ENCODE measurements around the gene NDST4. TPM values are rescaled to one million over a fixed set of nuclear protein-coding genes. Genes with fewer than 3 reads are reported as not detected.

Gene NDST4
- polyA plus RNA-seq, 1 donor (not counting 4 experiments of a cell fraction or from before 2014, with no cell fraction given) = not detected

GRCh38 chr4:114926583-114926982, 186.8 kb downstream of the NDST4 start:
- no peaks in the 10 kb centered on the region for H4K20me1 ChIP-seq (ENCODE audit: control insufficient read depth, extremely low read depth, insufficient read depth, low read length)
- H3K9ac ChIP-seq (ENCODE audit: control insufficient read depth, extremely low read depth, insufficient read depth, low read length) = no peak overlapping the region
- H3K27ac ChIP-seq (ENCODE audit: control insufficient read depth, insufficient read depth, low read length) = no peak overlapping the region
- FAIRE-seq = no peak
- H3K27me3 ChIP-seq (ENCODE audit: control insufficient read depth, extremely low read depth, insufficient read depth, low read length) = no peaks in the 10 kb centered on the region
- no peak for DNase-seq (ENCODE audit: low read depth, low spot score)
- no peaks in the 10 kb centered on the region for H3K9me1 ChIP-seq (ENCODE audit: control insufficient read depth, extremely low read depth, insufficient read depth, low read length)
- H3K79me2 ChIP-seq (ENCODE audit: control insufficient read depth, insufficient read depth, low read length) = no peaks in the 10 kb centered on the region
- TF ChIP-seq CTCF (optimal IDR thresholded peaks at IDR 0.05 in 1 of 3, IDR thresholded peaks at IDR 0.05 in 1 of 3, conservative IDR thresholded peaks at IDR 0.05 in 1 of 3; ENCODE audit: extremely low read depth in 1 of 3, insufficient read depth in 2 of 3, low read length in 3 of 3) (no peak), EZH2 (IDR thresholded peaks at IDR 0.05; ENCODE audit: low read length) (no peak)
- dilution Hi-C loops (cut with MboI; ENCODE audit: extremely low pct_ligation_motif_present, low sequenced_read_pairs) = no loop called here
- no peak overlapping the region for H2AFZ ChIP-seq (ENCODE audit: control insufficient read depth, low read length)
- H3K9me3 ChIP-seq (ENCODE audit: control insufficient read depth, low read depth, low read length) = no peaks in the 10 kb centered on the region
- H3K4me1 ChIP-seq (ENCODE audit: control insufficient read depth, extremely low read depth, insufficient read depth, low read length) = no peaks in the 10 kb centered on the region
- no peak overlapping the region for H3K4me3 ChIP-seq (ENCODE audit: control insufficient read depth in 2 of 3, extremely low read depth in 1 of 3, insufficient read depth in 2 of 3, low read depth in 1 of 3, low read length in 3 of 3)
- H3K4me2 ChIP-seq (ENCODE audit: control insufficient read depth, extremely low read depth, insufficient read depth, low read depth, low read length) = no peak overlapping the region
- no peaks in the 10 kb centered on the region for H3K36me3 ChIP-seq (ENCODE audit: control insufficient read depth in 2 of 2, extremely low read depth in 1 of 2, insufficient read depth in 2 of 2, low read length in 2 of 2)

- FAIRE-seq = no peak
Measured at GRCh38 chr4:114924311-114924710, 189.1 kb downstream of the NDST4 start.

More at GRCh38 chr4:114924311-114924710, 189.1 kb downstream of the NDST4 start:
- no peak overlapping the region for H3K9ac ChIP-seq (ENCODE audit: control insufficient read depth, extremely low read depth, insufficient read depth, low read length)
- H3K27me3 ChIP-seq (ENCODE audit: control insufficient read depth, extremely low read depth, insufficient read depth, low read length) = no peaks in the 10 kb centered on the region
- dilution Hi-C loops (cut with MboI; ENCODE audit: extremely low pct_ligation_motif_present, low sequenced_read_pairs) = no loop called here
- no peaks in the 10 kb centered on the region for H3K36me3 ChIP-seq (ENCODE audit: control insufficient read depth in 2 of 2, extremely low read depth in 1 of 2, insufficient read depth in 2 of 2, low read length in 2 of 2)
- H2AFZ ChIP-seq (ENCODE audit: control insufficient read depth, low read length) = no peak overlapping the region
- no peak overlapping the region for H3K4me2 ChIP-seq (ENCODE audit: control insufficient read depth, extremely low read depth, insufficient read depth, low read depth, low read length)
- H3K9me3 ChIP-seq (ENCODE audit: control insufficient read depth, low read depth, low read length) = no peaks in the 10 kb centered on the region
- no peaks in the 10 kb centered on the region for H3K9me1 ChIP-seq (ENCODE audit: control insufficient read depth, extremely low read depth, insufficient read depth, low read length)
- TF ChIP-seq EZH2 (IDR thresholded peaks at IDR 0.05; ENCODE audit: low read length) = no peak
- no peak for TF ChIP-seq CTCF (optimal IDR thresholded peaks at IDR 0.05 in 1 of 3, IDR thresholded peaks at IDR 0.05 in 1 of 3, conservative IDR thresholded peaks at IDR 0.05 in 1 of 3; ENCODE audit: extremely low read depth in 1 of 3, insufficient read depth in 2 of 3, low read length in 3 of 3)
- H3K4me3 ChIP-seq (ENCODE audit: control insufficient read depth in 2 of 3, extremely low read depth in 1 of 3, insufficient read depth in 2 of 3, low read depth in 1 of 3, low read length in 3 of 3) = no peak overlapping the region
- H3K79me2 ChIP-seq (ENCODE audit: control insufficient read depth, insufficient read depth, low read length) = no peaks in the 10 kb centered on the region
- H4K20me1 ChIP-seq (ENCODE audit: control insufficient read depth, extremely low read depth, insufficient read depth, low read length) = no peaks in the 10 kb centered on the region
- DNase-seq (ENCODE audit: low read depth, low spot score) = no peak
- no peak overlapping the region for H3K27ac ChIP-seq (ENCODE audit: control insufficient read depth, insufficient read depth, low read length)
- no peaks in the 10 kb centered on the region for H3K4me1 ChIP-seq (ENCODE audit: control insufficient read depth, extremely low read depth, insufficient read depth, low read length)

Measured in keratinocyte (primary cell).